Breast epithelium (tissue), 3 donors: ENCODE measurements around the gene DNM3.

Source experiments
- POLR2A ChIP-seq: fragments of 450-650 bp; IDR thresholded peaks from one replicate; pipeline ENCODE4 v1.6.1; 2016; ENCODE audit warnings: antibody characterized with exemption, mild to moderate bottlenecking, moderate library complexity
- POLR2AphosphoS5 ChIP-seq, 3 donors: sonication (generic); formaldehyde crosslinking; IDR thresholded peaks; one replicate each; pipeline ENCODE4 v1.6.1; 2017; ENCODE audit warnings: antibody characterized with exemption in 3 of 3
- TF ChIP-seq, protein P1 (sequence below), 3 donors: fragments of 450-650 bp; IDR thresholded peaks; one replicate each; pipeline ENCODE4 v1.5.1; 2016 to 2017; ENCODE audit warnings: antibody characterized with exemption in 3 of 3, mild to moderate bottlenecking in 3 of 3, moderate library complexity in 3 of 3

DNA sequence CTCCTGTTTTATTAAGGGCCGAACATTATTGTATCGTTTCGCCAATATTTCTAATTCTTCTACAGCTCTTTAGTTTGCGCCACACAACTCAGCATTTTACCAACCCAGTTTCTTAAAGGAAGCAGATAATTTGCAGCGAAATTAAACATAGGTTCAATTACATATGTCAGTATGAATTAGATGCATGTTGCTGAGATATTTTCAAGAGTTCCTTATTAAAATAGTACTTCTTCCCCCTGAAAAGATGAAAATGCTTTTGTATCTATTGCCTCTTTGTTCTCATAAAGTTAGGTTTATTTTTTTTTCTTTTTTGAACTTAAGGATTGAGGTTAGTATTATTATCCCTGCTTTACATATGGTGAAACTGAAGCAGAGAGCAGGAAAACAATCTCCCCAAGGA lies 395.7 kb downstream of the DNM3 start:
- TF ChIP-seq, protein P1, sequence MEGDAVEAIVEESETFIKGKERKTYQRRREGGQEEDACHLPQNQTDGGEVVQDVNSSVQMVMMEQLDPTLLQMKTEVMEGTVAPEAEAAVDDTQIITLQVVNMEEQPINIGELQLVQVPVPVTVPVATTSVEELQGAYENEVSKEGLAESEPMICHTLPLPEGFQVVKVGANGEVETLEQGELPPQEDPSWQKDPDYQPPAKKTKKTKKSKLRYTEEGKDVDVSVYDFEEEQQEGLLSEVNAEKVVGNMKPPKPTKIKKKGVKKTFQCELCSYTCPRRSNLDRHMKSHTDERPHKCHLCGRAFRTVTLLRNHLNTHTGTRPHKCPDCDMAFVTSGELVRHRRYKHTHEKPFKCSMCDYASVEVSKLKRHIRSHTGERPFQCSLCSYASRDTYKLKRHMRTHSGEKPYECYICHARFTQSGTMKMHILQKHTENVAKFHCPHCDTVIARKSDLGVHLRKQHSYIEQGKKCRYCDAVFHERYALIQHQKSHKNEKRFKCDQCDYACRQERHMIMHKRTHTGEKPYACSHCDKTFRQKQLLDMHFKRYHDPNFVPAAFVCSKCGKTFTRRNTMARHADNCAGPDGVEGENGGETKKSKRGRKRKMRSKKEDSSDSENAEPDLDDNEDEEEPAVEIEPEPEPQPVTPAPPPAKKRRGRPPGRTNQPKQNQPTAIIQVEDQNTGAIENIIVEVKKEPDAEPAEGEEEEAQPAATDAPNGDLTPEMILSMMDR (IDR thresholded peaks at IDR 0.05), result no peak
- TF ChIP-seq POLR2A (no peak), POLR2AphosphoS5 (IDR thresholded peaks at IDR 0.05) (no peak)
